ENCODE data around the gene BNC2. TPM values are rescaled to one million over a fixed set of nuclear protein-coding genes. Genes with fewer than 3 reads are reported as not detected.
A peak's percentile ranks its signal among the peaks of the same experiment; 100 is the strongest.

BNC2 gene
- total RNA-seq, 1 donor from 2014 or later, result under 0.01 TPM

GRCh38 chr9:16421532-16421931 lies 448.9 kb downstream of the BNC2 start:
- TF ChIP-seq CTCF (IDR thresholded peaks at IDR 0.05; ENCODE audit: insufficient read depth, low read length, severe bottlenecking), result no peak
- H3K36me3 ChIP-seq (ENCODE audit: control insufficient read depth, insufficient read depth, low read length), result no peaks in the 10 kb centered on the region
- H3K4me3 ChIP-seq (ENCODE audit: low read depth, low read length), result no peak overlapping the region
- FAIRE-seq (no peak), DNase-seq (ENCODE audit: low read depth) (peak; percentile 72)
- peaks cover 10% of the 10 kb centered on the region for H3K27me3 ChIP-seq (ENCODE audit: control insufficient read depth, insufficient read depth, low read length)

- no peak overlapping the region for H3K4me3 ChIP-seq (ENCODE audit: low read depth, low read length)
- H3K36me3 ChIP-seq (ENCODE audit: control insufficient read depth, insufficient read depth, low read length), result no peaks in the 10 kb centered on the region
- FAIRE-seq, result no peak
- no peak for DNase-seq (ENCODE audit: low read depth)
- peaks cover 17% of the 10 kb centered on the region for H3K27me3 ChIP-seq (ENCODE audit: control insufficient read depth, insufficient read depth, low read length)
- no peak for TF ChIP-seq CTCF (IDR thresholded peaks at IDR 0.05; ENCODE audit: insufficient read depth, low read length, severe bottlenecking)
Measured at GRCh38 chr9:16419124-16419523, 451.3 kb downstream of the BNC2 start.

GRCh38 chr9:16418721-16419120 lies 451.7 kb downstream of the BNC2 start:
- no peak for FAIRE-seq

GRCh38 chr9:16417749-16418148 lies 452.7 kb downstream of the BNC2 start:
- no peak for FAIRE-seq
- Histone ChIP-seq H3K36me3 (ENCODE audit: control insufficient read depth, insufficient read depth, low read length) (no peaks in the 10 kb centered on the region), H3K4me3 (ENCODE audit: low read depth, low read length) (no peak overlapping the region), H3K27me3 (ENCODE audit: control insufficient read depth, insufficient read depth, low read length) (peaks cover 18% of the 10 kb centered on the region)
- no peak for TF ChIP-seq CTCF (IDR thresholded peaks at IDR 0.05; ENCODE audit: insufficient read depth, low read length, severe bottlenecking)
- DNase-seq (ENCODE audit: low read depth), result no peak

More at GRCh38 chr9:16418721-16419120, 451.7 kb downstream of the BNC2 start:
- TF ChIP-seq CTCF (IDR thresholded peaks at IDR 0.05; ENCODE audit: insufficient read depth, low read length, severe bottlenecking), result no peak
- Histone ChIP-seq H3K27me3 (ENCODE audit: control insufficient read depth, insufficient read depth, low read length) (peaks cover 19% of the 10 kb centered on the region), H3K36me3 (ENCODE audit: control insufficient read depth, insufficient read depth, low read length) (no peaks in the 10 kb centered on the region), H3K4me3 (ENCODE audit: low read depth, low read length) (no peak overlapping the region)
- no peak for DNase-seq (ENCODE audit: low read depth)

GRCh38 chr9:16417161-16417560 lies 453.3 kb downstream of the BNC2 start:
- Histone ChIP-seq H3K36me3 (ENCODE audit: control insufficient read depth, insufficient read depth, low read length) (no peaks in the 10 kb centered on the region), H3K27me3 (ENCODE audit: control insufficient read depth, insufficient read depth, low read length) (peaks cover 20% of the 10 kb centered on the region), H3K4me3 (ENCODE audit: low read depth, low read length) (no peak overlapping the region)
- DNase-seq (ENCODE audit: low read depth) (peak; percentile 73), FAIRE-seq (no peak)
- TF ChIP-seq CTCF (IDR thresholded peaks at IDR 0.05; ENCODE audit: insufficient read depth, low read length, severe bottlenecking), result no peak

- TF ChIP-seq CTCF (IDR thresholded peaks at IDR 0.05; ENCODE audit: insufficient read depth, low read length, severe bottlenecking), result no peak
- FAIRE-seq (no peak), DNase-seq (ENCODE audit: low read depth) (peak; percentile 79)
- no peak overlapping the region for H3K4me3 ChIP-seq (ENCODE audit: low read depth, low read length)
- H3K27me3 ChIP-seq (ENCODE audit: control insufficient read depth, insufficient read depth, low read length), result peaks cover 21% of the 10 kb centered on the region
- no peaks in the 10 kb centered on the region for H3K36me3 ChIP-seq (ENCODE audit: control insufficient read depth, insufficient read depth, low read length)
Measured at GRCh38 chr9:16414451-16414850, 456.0 kb downstream of the BNC2 start.

Data from bronchial epithelial cell (primary cell).